Liver (tissue), 9 donors: ENCODE measurements around the gene MALAT1. TPM values are rescaled to one million over a fixed set of nuclear protein-coding genes. Genes with fewer than 3 reads are reported as not detected.
A peak's percentile ranks its signal among the peaks of the same experiment; 100 is the strongest.

Experiments
- DNase-seq: peaks from one replicate; pipeline ENCODE4 v3.0.0-alpha.2; 2017; ENCODE audit warnings: low spot score
- H3K27ac ChIP-seq, 2 donors: one replicate each; pipeline ENCODE4 v1.7.0; 2013; ENCODE audit warnings: inconsistent platforms in 2 of 2, low read length in 2 of 2, control low read depth in 1 of 2, low read depth in 1 of 2, mild to moderate bottlenecking in 1 of 2
- H3K27me3 ChIP-seq, 4 donors: one replicate each; pipeline versions ENCODE4 v1.6.1 to v1.7.0; 2013; ENCODE audit warnings: low read length in 3 of 4, inconsistent platforms in 1 of 4, mild to moderate bottlenecking in 1 of 4, moderate library complexity in 1 of 4; ENCODE audit not compliant: control insufficient read depth in 4 of 4, insufficient read depth in 4 of 4
- H3K36me3 ChIP-seq, 4 donors: one replicate each; pipeline versions ENCODE4 v1.6.1 to v1.7.0; 2013; ENCODE audit warnings: low read length in 3 of 4, mild to moderate bottlenecking in 3 of 4, low read depth in 1 of 4, moderate library complexity in 1 of 4; ENCODE audit not compliant: control insufficient read depth in 4 of 4, insufficient read depth in 3 of 4
- H3K4me1 ChIP-seq, 4 donors: one replicate each; pipeline versions ENCODE4 v1.6.1 to v1.7.0; 2013; ENCODE audit warnings: low read length in 3 of 4, mild to moderate bottlenecking in 3 of 4, moderate library complexity in 1 of 4; ENCODE audit not compliant: control insufficient read depth in 4 of 4, insufficient read depth in 4 of 4
- H3K4me3 ChIP-seq, 3 donors: one replicate each; pipeline versions ENCODE4 v1.6.1 to v1.7.0; 2013; ENCODE audit warnings: low read length in 3 of 3, control low read depth in 1 of 3, low read depth in 1 of 3, mild to moderate bottlenecking in 1 of 3
- H3K9ac ChIP-seq, 2 donors: one replicate each; pipeline ENCODE4 v1.7.0; 2013; ENCODE audit warnings: low read length in 2 of 2, mild to moderate bottlenecking in 2 of 2, moderate library complexity in 2 of 2, control low read depth in 1 of 2, low read depth in 1 of 2
- H3K9me3 ChIP-seq, 4 donors: one replicate each; pipeline versions ENCODE4 v1.6.1 to v1.7.0; 2013; ENCODE audit warnings: low read length in 3 of 4; ENCODE audit not compliant: control insufficient read depth in 4 of 4
- FOXA1 ChIP-seq: IDR thresholded peaks from 2 replicates; pipeline ENCODE4 v1.6.1; 2016; ENCODE audit warnings: antibody characterized with exemption
- FOXA2 ChIP-seq: IDR thresholded peaks from 2 replicates; pipeline ENCODE4 v1.6.1; 2016; ENCODE audit warnings: antibody characterized with exemption
- GABPA ChIP-seq, 2 donors: IDR thresholded peaks in 1 of 2; conservative IDR thresholded peaks in 1 of 2; 2 replicates each; pipeline ENCODE4 v1.6.1; 2016; ENCODE audit warnings: antibody characterized with exemption in 2 of 2, mild to moderate bottlenecking in 1 of 2, moderate library complexity in 1 of 2
- HNF4A ChIP-seq, 2 donors: conservative IDR thresholded peaks; 2 replicates each; pipeline ENCODE4 v1.6.1; 2016; ENCODE audit warnings: antibody characterized with exemption in 2 of 2, mild to moderate bottlenecking in 2 of 2
- HNF4G ChIP-seq: IDR thresholded peaks from 2 replicates; pipeline ENCODE4 v1.6.1; 2016; ENCODE audit warnings: antibody characterized with exemption
- JUND ChIP-seq, 2 donors: IDR thresholded peaks; 2 replicates each; pipeline ENCODE4 v1.6.1; 2016; ENCODE audit warnings: antibody characterized with exemption in 2 of 2
- NR2F2 ChIP-seq: IDR thresholded peaks from 2 replicates; pipeline ENCODE4 v1.6.1; 2016; ENCODE audit warnings: antibody characterized with exemption
- RAD21 ChIP-seq, 2 donors: IDR thresholded peaks; 2 replicates each; pipeline ENCODE4 v1.6.1; 2016; ENCODE audit warnings: antibody characterized with exemption in 2 of 2, mild to moderate bottlenecking in 2 of 2
- RXRA ChIP-seq, 2 donors: IDR thresholded peaks; 2 replicates each; pipeline ENCODE4 v1.6.1; 2017 to 2018; ENCODE audit warnings: antibody characterized with exemption in 2 of 2, mild to moderate bottlenecking in 1 of 2
- SP1 ChIP-seq: IDR thresholded peaks from 2 replicates; pipeline ENCODE4 v1.6.1; 2018; ENCODE audit warnings: antibody characterized with exemption, mild to moderate bottlenecking
- TAF1 ChIP-seq: conservative IDR thresholded peaks from 2 replicates; pipeline ENCODE4 v1.6.1; 2016; ENCODE audit warnings: antibody characterized with exemption, mild to moderate bottlenecking
- YY1 ChIP-seq: IDR thresholded peaks from 2 replicates; pipeline ENCODE4 v1.6.1; 2016; ENCODE audit warnings: antibody characterized with exemption, mild to moderate bottlenecking
- WGBS: extraction: QIAGEN DNeasy Blood & Tissue Kit; methylation state at CpG from one replicate; pipeline ENCODE4 v1.1.7; 2013; 5-methylcytosine and 5-hydroxymethylcytosine counted together
- polyA plus RNA-seq, 2 donors: library from polyadenylated mRNA; stranded (reverse) in 1 of 2; unstranded in 1 of 2; fragments of 200-250 nt in 1 of 2; fragments of >200 nt in 1 of 2; fragmentation: Nextera tagmentation in 1 of 2; extraction: Ambion mirVana in 1 of 2; gene quantifications; one replicate each; pipeline versions ENCODE4 v1.2.1 to v1.2.3, GENCODE V29; 2013 to 2015
- total RNA-seq, 2 donors: library from RNA; depleted of rRNA; stranded (reverse); fragments of >200 nt; gene quantifications; one replicate each; pipeline ENCODE4 v1.2.3, GENCODE V29; 2014
- TF ChIP-seq, protein P1 (sequence below): IDR thresholded peaks from 2 replicates; pipeline ENCODE4 v1.6.1; 2016; ENCODE audit warnings: antibody characterized with exemption
- TF ChIP-seq, protein P2 (sequence below): IDR thresholded peaks from 2 replicates; pipeline ENCODE4 v1.6.1; 2016; ENCODE audit warnings: antibody characterized with exemption
- TF ChIP-seq, protein P3 (sequence below): fragments of 150-350 bp; IDR thresholded peaks from 2 replicates; pipeline ENCODE4 v1.5.1; 2017; ENCODE audit warnings: improper control_type of control experiment, low read depth, low read length; ENCODE audit not compliant: missing input control
- TF ChIP-seq, protein P4 (sequence below): IDR thresholded peaks from 2 replicates; pipeline ENCODE4 v1.6.1; 2016; ENCODE audit warnings: antibody characterized with exemption
- donor health status: healthy.
- donor health status: healthy.
- donor health status: healthy.
- donor health status: healthy.
- donor health status: healthy.

MALAT1 gene
- total and polyA plus RNA-seq, 4 donors: 11.9 to 8,306 (median 3,778) TPM

DNA sequence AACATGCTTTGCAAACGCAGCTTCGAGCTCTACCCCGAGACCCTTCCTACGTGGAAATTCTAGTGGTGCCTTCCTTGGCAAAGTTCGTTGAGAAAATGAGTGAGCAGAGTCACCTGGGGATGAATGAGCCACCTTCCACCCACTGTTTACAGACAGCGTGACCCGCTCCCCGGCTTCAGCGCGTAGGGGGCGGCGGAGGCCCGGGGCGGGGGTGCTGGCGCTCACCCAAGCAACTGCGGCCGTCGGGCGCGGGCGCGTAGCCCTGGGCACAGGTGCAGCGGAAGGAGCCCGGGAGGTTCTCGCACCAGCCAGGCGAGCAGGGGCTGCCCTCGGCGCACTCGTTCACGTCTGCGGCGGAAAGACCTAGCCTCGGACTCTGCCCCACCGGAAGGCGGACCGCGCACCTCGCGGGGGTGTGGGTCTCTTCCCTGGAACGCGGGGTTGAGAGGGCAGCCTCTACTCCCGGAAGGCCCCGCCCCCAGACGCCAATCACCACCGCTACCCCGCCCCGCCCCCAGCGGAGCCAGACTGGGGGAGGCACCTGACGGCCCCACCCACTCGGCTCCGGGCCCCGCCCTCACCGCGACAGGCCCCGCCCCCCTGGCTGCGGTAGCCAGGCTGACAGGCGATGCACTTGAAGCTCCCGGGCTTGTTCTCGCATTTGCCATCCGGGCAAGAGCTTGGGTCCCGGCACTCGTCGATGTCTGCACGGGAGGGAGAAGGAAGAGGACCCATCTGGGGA, 47.5 kb downstream of the MALAT1 start (continued):
- TF ChIP-seq, protein P1, sequence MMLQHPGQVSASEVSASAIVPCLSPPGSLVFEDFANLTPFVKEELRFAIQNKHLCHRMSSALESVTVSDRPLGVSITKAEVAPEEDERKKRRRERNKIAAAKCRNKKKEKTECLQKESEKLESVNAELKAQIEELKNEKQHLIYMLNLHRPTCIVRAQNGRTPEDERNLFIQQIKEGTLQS: no peak
- TF ChIP-seq RAD21 (IDR thresholded peaks at IDR 0.05) (peak in 1 of 2 donors; percentile 33), HNF4A (conservative IDR thresholded peaks at IDR 0.05) (peak; percentile 95 to 97)
- TF ChIP-seq, protein P2, sequence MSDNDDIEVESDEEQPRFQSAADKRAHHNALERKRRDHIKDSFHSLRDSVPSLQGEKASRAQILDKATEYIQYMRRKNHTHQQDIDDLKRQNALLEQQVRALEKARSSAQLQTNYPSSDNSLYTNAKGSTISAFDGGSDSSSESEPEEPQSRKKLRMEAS: no peak
- TF ChIP-seq, protein P3, sequence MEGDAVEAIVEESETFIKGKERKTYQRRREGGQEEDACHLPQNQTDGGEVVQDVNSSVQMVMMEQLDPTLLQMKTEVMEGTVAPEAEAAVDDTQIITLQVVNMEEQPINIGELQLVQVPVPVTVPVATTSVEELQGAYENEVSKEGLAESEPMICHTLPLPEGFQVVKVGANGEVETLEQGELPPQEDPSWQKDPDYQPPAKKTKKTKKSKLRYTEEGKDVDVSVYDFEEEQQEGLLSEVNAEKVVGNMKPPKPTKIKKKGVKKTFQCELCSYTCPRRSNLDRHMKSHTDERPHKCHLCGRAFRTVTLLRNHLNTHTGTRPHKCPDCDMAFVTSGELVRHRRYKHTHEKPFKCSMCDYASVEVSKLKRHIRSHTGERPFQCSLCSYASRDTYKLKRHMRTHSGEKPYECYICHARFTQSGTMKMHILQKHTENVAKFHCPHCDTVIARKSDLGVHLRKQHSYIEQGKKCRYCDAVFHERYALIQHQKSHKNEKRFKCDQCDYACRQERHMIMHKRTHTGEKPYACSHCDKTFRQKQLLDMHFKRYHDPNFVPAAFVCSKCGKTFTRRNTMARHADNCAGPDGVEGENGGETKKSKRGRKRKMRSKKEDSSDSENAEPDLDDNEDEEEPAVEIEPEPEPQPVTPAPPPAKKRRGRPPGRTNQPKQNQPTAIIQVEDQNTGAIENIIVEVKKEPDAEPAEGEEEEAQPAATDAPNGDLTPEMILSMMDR: no peak

DNA sequence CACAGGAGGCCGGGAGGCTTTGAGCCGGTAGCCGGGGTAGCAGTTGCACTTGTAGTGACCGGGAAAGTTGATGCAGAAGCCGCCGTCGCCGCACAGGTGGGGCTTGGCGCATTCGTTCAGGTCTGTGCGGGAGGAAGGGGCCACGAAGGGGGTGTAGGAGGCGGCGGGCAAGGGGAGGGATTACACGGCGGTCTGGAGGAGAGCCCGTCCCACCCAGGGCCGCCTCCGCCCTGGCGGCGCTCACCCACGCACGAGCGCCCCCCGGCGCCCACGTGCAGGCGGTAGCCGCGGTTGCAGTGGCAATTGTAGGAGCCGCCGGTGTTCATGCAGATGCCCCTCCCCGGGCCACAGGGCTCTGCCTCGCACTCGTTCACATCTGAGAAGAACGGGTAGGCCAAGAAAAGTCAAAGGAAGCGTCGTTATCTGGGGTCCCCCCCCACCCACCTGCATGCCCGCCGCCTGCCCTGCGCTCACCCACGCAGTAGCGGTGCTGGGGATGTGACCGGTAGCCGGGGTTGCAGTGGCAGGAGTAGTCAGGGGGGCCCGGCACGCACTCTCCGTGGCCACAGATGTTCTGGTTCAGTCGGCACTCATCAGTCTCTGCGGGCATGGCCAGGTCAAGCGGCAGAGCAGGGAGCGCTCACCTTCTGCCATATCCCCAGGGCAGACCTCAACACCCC, 48.7 kb downstream of the MALAT1 start:
- TF ChIP-seq RXRA (IDR thresholded peaks at IDR 0.05): no peak
- no peak for TF ChIP-seq TAF1
- TF ChIP-seq JUND (IDR thresholded peaks at IDR 0.05): no peak
- TF ChIP-seq, protein P2: no peak
- Histone ChIP-seq H3K4me1 (peaks cover 4 to 45% (median 24%) of the 10 kb centered on the region in 4 donors), H3K27ac (no peak overlapping the region), H3K36me3 (peaks cover 0 to 5% (median under 1%) of the 10 kb centered on the region in 4 donors), H3K4me3 (no peak overlapping the region), H3K27me3 (no peaks in the 10 kb centered on the region), H3K9me3 (no peaks in the 10 kb centered on the region), H3K9ac (no peak overlapping the region)
- 86% methylated on average over 52 of the region's 52 CpGs for WGBS
- no peak for DNase-seq

DNA sequence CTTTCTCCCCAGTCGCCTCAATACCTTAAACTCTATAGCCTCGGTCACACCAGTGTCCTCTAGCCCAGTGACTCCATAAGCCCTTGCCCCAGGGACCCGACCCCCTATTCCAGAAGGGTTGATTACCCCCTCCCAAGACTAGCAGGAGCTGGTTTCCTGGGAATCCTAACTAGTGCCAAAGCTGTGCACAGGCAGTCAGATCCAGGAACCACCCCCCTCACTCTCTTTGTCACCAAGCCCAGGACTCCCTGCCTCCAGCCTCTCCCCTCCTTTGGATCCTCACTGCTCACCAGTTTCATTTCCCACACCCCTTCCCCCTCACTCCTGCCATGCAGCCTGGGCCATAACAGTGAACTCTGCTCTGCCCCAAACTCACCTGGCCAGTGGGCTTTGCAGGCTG, 49.5 kb downstream of the MALAT1 start:
- Histone ChIP-seq H3K9me3 (no peaks in the 10 kb centered on the region), H3K27me3 (no peaks in the 10 kb centered on the region), H3K4me3 (no peak overlapping the region), H3K9ac (no peak overlapping the region), H3K4me1 (peaks cover 4 to 50% (median 25%) of the 10 kb centered on the region in 4 donors), H3K27ac (no peak overlapping the region), H3K36me3 (peaks cover 0 to 5% (median 0%) of the 10 kb centered on the region in 4 donors)
- 94% methylated on average over 3 of the region's 3 CpGs for WGBS
- no peak for DNase-seq
- no peak for TF ChIP-seq JUND (IDR thresholded peaks at IDR 0.05)

DNA sequence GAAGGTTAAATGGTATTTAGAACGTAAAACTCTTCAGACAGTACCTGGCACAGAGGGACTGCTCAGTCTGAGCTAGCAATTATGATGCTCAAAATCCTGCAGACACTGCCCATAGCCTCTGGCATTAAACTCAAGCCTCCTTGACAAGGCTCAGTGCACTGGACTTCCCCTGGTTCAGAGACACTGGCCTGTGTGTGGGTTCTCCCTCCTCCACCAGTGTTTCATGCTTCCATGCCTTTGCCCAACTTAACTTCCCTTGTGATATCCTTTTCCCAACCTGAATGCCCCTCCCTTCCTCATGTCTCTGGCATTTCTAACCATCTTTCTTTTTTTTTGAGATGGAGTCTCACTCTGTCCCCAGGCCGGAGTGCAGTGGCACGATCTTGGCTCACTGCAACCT, 50.3 kb downstream of the MALAT1 start:
- H3K27ac ChIP-seq: no peak overlapping the region
- H3K4me1 ChIP-seq: peaks cover 4 to 50% (median 25%) of the 10 kb centered on the region in 4 donors
- 95% methylated on average over 3 of the region's 3 CpGs for WGBS
- H3K4me3 ChIP-seq: no peak overlapping the region
- H3K36me3 ChIP-seq: peaks cover 0 to 8% (median 0%) of the 10 kb centered on the region in 4 donors
- H3K27me3 ChIP-seq: no peaks in the 10 kb centered on the region
- H3K9me3 ChIP-seq: no peaks in the 10 kb centered on the region
- no peak for DNase-seq
- no peak overlapping the region for H3K9ac ChIP-seq
- TF ChIP-seq, protein P4, sequence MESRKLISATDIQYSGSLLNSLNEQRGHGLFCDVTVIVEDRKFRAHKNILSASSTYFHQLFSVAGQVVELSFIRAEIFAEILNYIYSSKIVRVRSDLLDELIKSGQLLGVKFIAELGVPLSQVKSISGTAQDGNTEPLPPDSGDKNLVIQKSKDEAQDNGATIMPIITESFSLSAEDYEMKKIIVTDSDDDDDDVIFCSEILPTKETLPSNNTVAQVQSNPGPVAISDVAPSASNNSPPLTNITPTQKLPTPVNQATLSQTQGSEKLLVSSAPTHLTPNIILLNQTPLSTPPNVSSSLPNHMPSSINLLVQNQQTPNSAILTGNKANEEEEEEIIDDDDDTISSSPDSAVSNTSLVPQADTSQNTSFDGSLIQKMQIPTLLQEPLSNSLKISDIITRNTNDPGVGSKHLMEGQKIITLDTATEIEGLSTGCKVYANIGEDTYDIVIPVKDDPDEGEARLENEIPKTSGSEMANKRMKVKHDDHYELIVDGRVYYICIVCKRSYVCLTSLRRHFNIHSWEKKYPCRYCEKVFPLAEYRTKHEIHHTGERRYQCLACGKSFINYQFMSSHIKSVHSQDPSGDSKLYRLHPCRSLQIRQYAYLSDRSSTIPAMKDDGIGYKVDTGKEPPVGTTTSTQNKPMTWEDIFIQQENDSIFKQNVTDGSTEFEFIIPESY: no peak
- TF ChIP-seq TAF1 (no peak), FOXA1 (no peak), NR2F2 (no peak), RAD21 (IDR thresholded peaks at IDR 0.05) (no peak), GABPA (IDR thresholded peaks at IDR 0.05 in 1 of 2, conservative IDR thresholded peaks at IDR 0.05 in 1 of 2) (no peak), YY1 (no peak), SP1 (no peak), HNF4A (conservative IDR thresholded peaks at IDR 0.05) (no peak), HNF4G (no peak), FOXA2 (no peak)
- TF ChIP-seq, protein P1: no peak
